ENCODE results near the gene UNC45A.

The UNC45A gene

GRCh38 chr15:90959894-90960293, 24.8 kb downstream of the UNC45A start:
- H4K20me1 ChIP-seq (ENCODE audit: insufficient read depth, low read length) = no peaks in the 10 kb centered on the region; the same call in 1 of the 2 replicates
- H3K4me1 ChIP-seq (ENCODE audit: low read length) = no peaks in the 10 kb centered on the region
- no peaks in the 10 kb centered on the region for H3K9me2 ChIP-seq (replicated peaks; ENCODE audit: insufficient read depth, low read length)
- no peak overlapping the region for H3K9ac ChIP-seq (ENCODE audit: low read length)
- H3K4me2 ChIP-seq (ENCODE audit: low read depth, low read length) = no peak overlapping the region
- H3F3A ChIP-seq (ENCODE audit: insufficient read depth, low read length) = peaks cover 17% of the 10 kb centered on the region
- no peak for DNase-seq
- no peak overlapping the region for H3K27ac ChIP-seq (ENCODE audit: low read length)
- H3K79me2 ChIP-seq (ENCODE audit: low read length) = peaks cover 45% of the 10 kb centered on the region
- no peak overlapping the region for H3K4me3 ChIP-seq (ENCODE audit: low read length)
- TF ChIP-seq EZH2 (optimal IDR thresholded peaks at IDR 0.05; ENCODE audit: low read depth, low read length) (no peak), EZH2phosphoT487 (IDR thresholded peaks at IDR 0.05; ENCODE audit: low read length) (no peak), CTCF (IDR thresholded peaks at IDR 0.05; ENCODE audit: low read length) (no peak)
- no peaks in the 10 kb centered on the region for H3K9me3 ChIP-seq (replicated peaks; ENCODE audit: insufficient read depth, low read length)
- H3K36me3 ChIP-seq (replicated peaks; ENCODE audit: insufficient read depth, low read length) = 0 out of 2 replicates have a peak, but pooled peaks cover 5% of the 10 kb centered on the region
- H2AFZ ChIP-seq (ENCODE audit: low read length) = no peak overlapping the region
- no peaks in the 10 kb centered on the region for H3K27me3 ChIP-seq (replicated peaks; ENCODE audit: insufficient read depth, low read length)

GRCh38 chr15:90960298-90961091, 25.4 kb downstream of the UNC45A start:
- Histone ChIP-seq H3K9me3 (replicated peaks; ENCODE audit: insufficient read depth, low read length) (no peaks in the 10 kb centered on the region), H3K4me2 (ENCODE audit: low read depth, low read length) (no peak overlapping the region), H3K9me2 (replicated peaks; ENCODE audit: insufficient read depth, low read length) (no peaks in the 10 kb centered on the region), H3K27ac (ENCODE audit: low read length) (no peak overlapping the region), H3K27me3 (replicated peaks; ENCODE audit: insufficient read depth, low read length) (no peaks in the 10 kb centered on the region), H4K20me1 (ENCODE audit: insufficient read depth, low read length) (no peaks in the 10 kb centered on the region; the same call in 1 of the 2 replicates), H3K79me2 (ENCODE audit: low read length) (peaks cover 42% of the 10 kb centered on the region), H3K9ac (ENCODE audit: low read length) (no peak overlapping the region), H3K4me3 (ENCODE audit: low read length) (no peak overlapping the region), H3K36me3 (replicated peaks; ENCODE audit: insufficient read depth, low read length) (peaks cover 8% of the 10 kb centered on the region; the same call in 1 of the 2 replicates), H2AFZ (ENCODE audit: low read length) (no peak overlapping the region), H3K4me1 (ENCODE audit: low read length) (no peaks in the 10 kb centered on the region), H3F3A (ENCODE audit: insufficient read depth, low read length) (peaks cover 11% of the 10 kb centered on the region)
- no peak for DNase-seq
- TF ChIP-seq EZH2phosphoT487 (IDR thresholded peaks at IDR 0.05; ENCODE audit: low read length) = no peak
- TF ChIP-seq CTCF (IDR thresholded peaks at IDR 0.05; ENCODE audit: low read length) = no peak
- no peak for TF ChIP-seq EZH2 (optimal IDR thresholded peaks at IDR 0.05; ENCODE audit: low read depth, low read length)

- TF ChIP-seq EZH2phosphoT487 (IDR thresholded peaks at IDR 0.05; ENCODE audit: low read length) = no peak
- TF ChIP-seq EZH2 (optimal IDR thresholded peaks at IDR 0.05; ENCODE audit: low read depth, low read length) = no peak
Measured at GRCh38 chr15:90962021-90962420, 26.9 kb downstream of the UNC45A start.

GRCh38 chr15:90966262-90966661, 31.2 kb downstream of the UNC45A start:
- no peak overlapping the region for H2AFZ ChIP-seq (ENCODE audit: low read length)
- H3K36me3 ChIP-seq (replicated peaks; ENCODE audit: insufficient read depth, low read length) = peaks cover 21% of the 10 kb centered on the region
- no peaks in the 10 kb centered on the region for H4K20me1 ChIP-seq (ENCODE audit: insufficient read depth, low read length)
- TF ChIP-seq EZH2 (optimal IDR thresholded peaks at IDR 0.05; ENCODE audit: low read depth, low read length) = no peak
- TF ChIP-seq EZH2phosphoT487 (IDR thresholded peaks at IDR 0.05; ENCODE audit: low read length) = no peak
- no peak for TF ChIP-seq CTCF (IDR thresholded peaks at IDR 0.05; ENCODE audit: low read length)
- no peaks in the 10 kb centered on the region for H3K4me1 ChIP-seq (ENCODE audit: low read length)
- H3K9me2 ChIP-seq (replicated peaks; ENCODE audit: insufficient read depth, low read length) = no peaks in the 10 kb centered on the region
- H3K27ac ChIP-seq (ENCODE audit: low read length) = no peak overlapping the region
- peaks cover 3% of the 10 kb centered on the region; the same call in 1 of the 2 replicates for H3F3A ChIP-seq (ENCODE audit: insufficient read depth, low read length)
- peaks cover 15% of the 10 kb centered on the region for H3K79me2 ChIP-seq (ENCODE audit: low read length)
- H3K4me3 ChIP-seq (ENCODE audit: low read length) = no peak overlapping the region
- no peak for DNase-seq
- H3K4me2 ChIP-seq (ENCODE audit: low read depth, low read length) = no peak overlapping the region
- no peak overlapping the region for H3K9ac ChIP-seq (ENCODE audit: low read length)
- H3K9me3 ChIP-seq (replicated peaks; ENCODE audit: insufficient read depth, low read length) = no peaks in the 10 kb centered on the region
- H3K27me3 ChIP-seq (replicated peaks; ENCODE audit: insufficient read depth, low read length) = no peaks in the 10 kb centered on the region

More at GRCh38 chr15:90962021-90962420, 26.9 kb downstream of the UNC45A start:
- Histone ChIP-seq H3K36me3 (replicated peaks; ENCODE audit: insufficient read depth, low read length) (peaks cover 8% of the 10 kb centered on the region; the same call in 1 of the 2 replicates), H3K79me2 (ENCODE audit: low read length) (peaks cover 36% of the 10 kb centered on the region), H3K9me2 (replicated peaks; ENCODE audit: insufficient read depth, low read length) (no peaks in the 10 kb centered on the region), H3K27ac (ENCODE audit: low read length) (no peak overlapping the region), H3K9ac (ENCODE audit: low read length) (no peak overlapping the region), H3K9me3 (replicated peaks; ENCODE audit: insufficient read depth, low read length) (no peaks in the 10 kb centered on the region), H2AFZ (ENCODE audit: low read length) (no peak overlapping the region), H3F3A (ENCODE audit: insufficient read depth, low read length) (no peaks in the 10 kb centered on the region; the same call in 1 of the 2 replicates), H3K4me3 (ENCODE audit: low read length) (no peak overlapping the region), H3K4me1 (ENCODE audit: low read length) (no peaks in the 10 kb centered on the region), H3K4me2 (ENCODE audit: low read depth, low read length) (no peak overlapping the region), H3K27me3 (replicated peaks; ENCODE audit: insufficient read depth, low read length) (no peaks in the 10 kb centered on the region), H4K20me1 (ENCODE audit: insufficient read depth, low read length) (no peaks in the 10 kb centered on the region; the same call in 1 of the 2 replicates)
- no peak for DNase-seq

Data from MM.1S (cell line).